Measurements from ENCODE around the gene MST1. TPM values are rescaled to one million over a fixed set of nuclear protein-coding genes. Genes with fewer than 3 reads are reported as not detected.

Gene MST1
- total RNA-seq, 8 experiments from 2014 or later = 7.7 to 59.9 (median 26.0) TPM

GRCh38 chr3:49653621-49654020 lies 35.7 kb downstream of the MST1 start:
- H3K4me1 ChIP-seq (replicated peaks in 1 of 2) = no peaks in the 10 kb centered on the region
- ATAC-seq (replicated peaks in 6 of 8) = no peak
- in situ Hi-C loops (cut with MboI; ENCODE audit: low pct_unique_long_range_greater_than_20kb in 2 of 9, low sequenced_read_pairs in 9 of 9, unreplicated experiment in 9 of 9) = no loop called here
- no peak overlapping the region for H3K4me3 ChIP-seq
- WGBS, 10 experiments = 0 to 90% (median 79%) methylated on average over 1 to 3 of the region's 8 CpGs; no CpG with 5 or more reads in 6 of the 10 experiments
- no peak overlapping the region for H3K27ac ChIP-seq

- WGBS, 10 experiments = 55 to 100% (median 83%) methylated on average over 3 to 6 of the region's 21 CpGs; no CpG with 5 or more reads in 7 of the 10 experiments
- Histone ChIP-seq H3K4me1 (replicated peaks in 1 of 2) (no peaks in the 10 kb centered on the region), H3K4me3 (no peak overlapping the region), H3K27ac (no peak overlapping the region)
- no peak for ATAC-seq (replicated peaks in 6 of 8)
- in situ Hi-C loops (cut with MboI; ENCODE audit: low pct_unique_long_range_greater_than_20kb in 2 of 9, low sequenced_read_pairs in 9 of 9, unreplicated experiment in 9 of 9) = no loop called here
Measured at GRCh38 chr3:49652903-49653415, 36.3 kb downstream of the MST1 start.

DNA sequence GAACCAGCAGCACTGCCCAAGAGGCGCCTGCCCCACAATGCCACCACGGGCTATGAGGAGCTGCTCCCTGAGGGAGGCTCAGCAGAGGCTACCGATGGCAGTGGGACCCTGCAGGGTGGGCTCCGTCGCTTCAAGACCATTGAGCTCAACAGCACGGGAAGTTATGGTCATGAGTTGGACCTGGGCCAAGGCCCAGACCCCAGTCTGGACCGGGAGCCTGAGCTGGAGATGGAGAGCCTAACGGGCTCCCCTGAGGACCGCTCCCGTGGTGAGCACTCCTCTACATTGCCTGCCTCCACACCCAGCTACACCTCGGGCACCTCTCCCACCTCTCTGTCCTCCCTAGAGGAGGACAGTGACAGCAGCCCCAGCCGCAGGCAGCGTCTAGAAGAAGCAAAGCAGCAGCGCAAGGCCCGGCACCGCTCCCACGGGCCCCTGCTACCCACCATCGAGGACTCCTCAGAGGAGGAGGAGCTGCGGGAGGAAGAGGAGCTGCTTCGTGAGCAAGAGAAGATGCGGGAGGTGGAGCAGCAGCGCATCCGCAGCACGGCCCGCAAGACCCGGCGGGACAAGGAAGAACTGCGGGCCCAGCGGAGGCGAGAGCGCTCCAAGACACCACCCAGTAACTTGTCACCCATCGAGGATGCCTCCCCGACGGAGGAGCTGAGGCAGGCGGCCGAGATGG lies 36.9 kb downstream of the MST1 start:
- Histone ChIP-seq H3K27ac (no peak overlapping the region), H3K4me1 (replicated peaks in 1 of 2) (no peaks in the 10 kb centered on the region), H3K4me3 (no peak overlapping the region)
- peak in 1 of 8 experiments; percentile 10 for ATAC-seq (replicated peaks in 6 of 8)
- WGBS, 10 experiments = 62 to 91% (median 84%) methylated on average over 2 to 18 of the region's 36 CpGs; no CpG with 5 or more reads in 4 of the 10 experiments
- in situ Hi-C loops (cut with MboI; ENCODE audit: low pct_unique_long_range_greater_than_20kb in 2 of 9, low sequenced_read_pairs in 9 of 9, unreplicated experiment in 9 of 9) = no loop called here

DNA sequence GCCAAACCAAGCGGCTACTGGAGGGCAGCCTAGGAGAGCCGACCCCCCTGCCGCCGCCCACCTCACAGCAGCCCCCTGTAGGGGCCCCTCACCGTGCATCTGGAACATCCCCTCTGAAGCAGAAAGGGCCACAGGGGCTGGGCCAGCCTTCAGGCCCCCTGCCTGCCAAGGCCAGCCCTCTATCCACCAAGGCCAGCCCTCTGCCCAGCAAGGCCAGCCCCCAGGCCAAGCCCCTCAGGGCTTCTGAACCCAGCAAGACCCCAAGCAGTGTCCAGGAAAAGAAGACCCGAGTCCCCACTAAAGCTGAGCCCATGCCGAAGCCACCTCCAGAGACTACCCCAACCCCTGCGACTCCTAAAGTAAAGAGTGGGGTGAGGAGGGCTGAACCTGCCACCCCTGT lies 38.6 kb downstream of the MST1 start:
- no peak for ATAC-seq (replicated peaks in 6 of 8)
- no peaks in the 10 kb centered on the region for H3K4me1 ChIP-seq (replicated peaks in 1 of 2)
- H3K4me3 ChIP-seq = no peak overlapping the region
- in situ Hi-C loops (cut with MboI; ENCODE audit: low pct_unique_long_range_greater_than_20kb in 2 of 9, low sequenced_read_pairs in 9 of 9, unreplicated experiment in 9 of 9) = no loop called here
- 40 to 80% (median 63%) methylated on average over 1 to 3 of the region's 8 CpGs; no CpG with 5 or more reads in 6 of the 10 experiments for WGBS, 10 experiments
- no peak overlapping the region for H3K27ac ChIP-seq

DNA sequence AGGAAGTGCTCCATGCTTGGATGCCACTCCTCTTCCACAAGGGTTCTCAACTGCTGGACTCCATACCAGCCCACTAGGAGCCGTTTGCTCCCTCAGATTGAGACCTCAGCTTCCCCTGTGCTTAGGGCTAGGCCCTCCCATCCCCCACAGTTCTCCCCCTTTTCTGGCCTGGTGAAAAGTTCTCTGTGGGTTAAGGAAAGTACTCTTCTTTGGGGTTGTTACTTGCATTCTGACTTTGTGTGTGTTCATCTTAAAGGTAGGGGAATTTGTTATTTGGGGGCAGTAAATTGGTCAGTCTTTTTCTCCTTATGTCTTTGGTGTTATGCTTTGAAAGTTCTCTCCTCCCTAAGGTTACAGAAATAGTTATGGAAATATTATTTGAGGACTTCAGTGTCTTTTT lies 39.1 kb downstream of the MST1 start:
- Histone ChIP-seq H3K27ac (no peak overlapping the region), H3K4me1 (replicated peaks in 1 of 2) (no peaks in the 10 kb centered on the region), H3K4me3 (no peak overlapping the region)
- in situ Hi-C loops (cut with MboI; ENCODE audit: low pct_unique_long_range_greater_than_20kb in 2 of 9, low sequenced_read_pairs in 9 of 9, unreplicated experiment in 9 of 9) = no loop called here
- WGBS, 10 experiments = 83% methylated on average over 1 of the region's 1 CpG; no CpG with 5 or more reads in 9 of the 10 experiments
- ATAC-seq (replicated peaks in 6 of 8) = no peak

DNA sequence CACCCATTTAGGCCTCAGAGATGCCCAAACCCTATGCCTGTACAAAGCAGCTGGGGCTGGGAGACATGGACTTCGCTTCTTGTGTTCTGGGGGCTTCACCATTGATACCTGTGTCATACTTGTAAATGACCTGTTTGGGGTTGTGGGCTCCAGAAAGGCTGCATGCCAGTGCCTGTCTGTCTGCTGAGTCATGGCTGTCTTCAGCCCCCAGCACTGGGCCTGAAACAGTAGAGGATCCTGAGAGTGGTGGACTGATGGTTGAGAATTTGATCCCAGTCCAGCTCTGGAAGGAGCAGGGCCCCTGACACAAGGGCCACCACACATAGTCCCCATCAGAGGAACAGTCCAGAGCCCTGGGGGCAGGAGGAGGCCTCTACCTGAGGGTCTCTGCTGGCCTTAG lies 39.7 kb downstream of the MST1 start:
- ATAC-seq (replicated peaks in 6 of 8) = no peak
- Histone ChIP-seq H3K4me1 (replicated peaks in 1 of 2) (no peaks in the 10 kb centered on the region), H3K4me3 (no peak overlapping the region), H3K27ac (no peak overlapping the region)
- in situ Hi-C loops (cut with MboI; ENCODE audit: low pct_unique_long_range_greater_than_20kb in 2 of 9, low sequenced_read_pairs in 9 of 9, unreplicated experiment in 9 of 9) = no loop called here
- WGBS, 10 experiments = 100% methylated on average over 1 of the region's 1 CpG; no CpG with 5 or more reads in 9 of the 10 experiments

- in situ Hi-C loops (cut with MboI; ENCODE audit: low pct_unique_long_range_greater_than_20kb in 2 of 9, low sequenced_read_pairs in 9 of 9, unreplicated experiment in 9 of 9) = no loop called here
- WGBS, 10 experiments = no CpG with 5 or more reads among the region's 3 CpGs
- Histone ChIP-seq H3K4me1 (replicated peaks in 1 of 2) (no peaks in the 10 kb centered on the region), H3K4me3 (no peak overlapping the region), H3K27ac (no peak overlapping the region)
- no peak for ATAC-seq (replicated peaks in 6 of 8)
Measured at GRCh38 chr3:49648354-49649019, 40.8 kb downstream of the MST1 start.

GRCh38 chr3:49647741-49648140 lies 41.5 kb downstream of the MST1 start:
- WGBS, 10 experiments = 60 to 100% (median 82%) methylated on average over 1 to 2 of the region's 2 CpGs; no CpG with 5 or more reads in 6 of the 10 experiments
- no peaks in the 10 kb centered on the region for H3K4me1 ChIP-seq (replicated peaks in 1 of 2)
- peak in 6 of 8 experiments; percentile 14 to 79 (median 40) for ATAC-seq (replicated peaks in 6 of 8)
- in situ Hi-C loops (cut with MboI; ENCODE audit: low pct_unique_long_range_greater_than_20kb in 2 of 9, low sequenced_read_pairs in 9 of 9, unreplicated experiment in 9 of 9) = no loop called here
- H3K27ac ChIP-seq = no peak overlapping the region
- no peak overlapping the region for H3K4me3 ChIP-seq

DNA sequence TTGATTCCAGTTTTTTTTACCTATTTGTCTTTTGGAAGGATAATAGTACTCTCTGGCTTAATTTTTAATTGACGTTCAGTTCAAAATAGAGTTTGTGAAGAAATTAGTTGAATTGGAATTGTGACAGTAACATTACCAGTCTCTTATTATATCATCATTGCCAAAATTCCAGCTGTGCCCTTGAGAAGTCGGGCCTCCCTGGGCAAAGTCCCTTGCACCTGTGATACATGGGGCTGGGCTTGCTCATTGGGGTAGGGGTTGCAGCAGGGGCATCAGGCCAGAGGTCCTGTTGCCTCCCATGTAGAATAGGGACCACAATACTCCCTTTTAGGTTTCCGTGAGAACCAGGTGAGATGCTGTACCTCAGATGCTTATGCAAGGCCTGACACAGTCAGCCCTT lies 43.0 kb downstream of the MST1 start:
- no peak overlapping the region for H3K27ac ChIP-seq
- ATAC-seq (replicated peaks in 6 of 8) = no peak
- H3K4me1 ChIP-seq (replicated peaks in 1 of 2) = no peaks in the 10 kb centered on the region
- in situ Hi-C loops (cut with MboI; ENCODE audit: low pct_unique_long_range_greater_than_20kb in 2 of 9, low sequenced_read_pairs in 9 of 9, unreplicated experiment in 9 of 9) = no loop called here
- no peak overlapping the region for H3K4me3 ChIP-seq
- WGBS, 10 experiments = 38 to 100% (median 75%) methylated on average over 1 to 3 of the region's 3 CpGs; no CpG with 5 or more reads in 2 of the 10 experiments

DNA sequence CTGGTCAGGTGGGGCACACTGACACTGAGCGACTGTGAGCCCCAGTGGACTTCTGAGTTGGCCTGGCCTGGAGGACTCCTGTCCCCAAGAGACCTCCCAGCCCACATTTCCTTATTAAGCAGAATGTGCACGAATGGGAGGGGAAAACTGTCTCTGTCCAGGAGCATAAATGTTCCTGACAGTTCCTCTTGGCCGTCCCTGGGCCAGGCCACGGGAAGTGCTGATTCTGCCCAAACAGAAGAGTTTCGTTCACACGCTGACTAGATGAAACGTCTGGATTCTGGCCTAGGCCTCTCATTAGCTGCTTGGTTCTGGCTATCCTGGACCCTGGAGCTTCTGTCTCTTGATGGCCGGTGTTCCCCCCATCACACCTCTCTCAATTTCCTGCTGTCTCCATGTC lies 44.6 kb downstream of the MST1 start:
- WGBS, 10 experiments = 0 to 100% (median 67%) methylated on average over 1 of the region's 8 CpGs; no CpG with 5 or more reads in 5 of the 10 experiments
- no peaks in the 10 kb centered on the region for H3K4me1 ChIP-seq (replicated peaks in 1 of 2)
- no peak overlapping the region for H3K4me3 ChIP-seq
- in situ Hi-C loops (cut with MboI; ENCODE audit: low pct_unique_long_range_greater_than_20kb in 2 of 9, low sequenced_read_pairs in 9 of 9, unreplicated experiment in 9 of 9) = no loop called here
- ATAC-seq (replicated peaks in 6 of 8) = no peak
- H3K27ac ChIP-seq = no peak overlapping the region

- Histone ChIP-seq H3K27ac (no peak overlapping the region), H3K4me3 (no peak overlapping the region), H3K4me1 (replicated peaks in 1 of 2) (no peaks in the 10 kb centered on the region)
- in situ Hi-C loops (cut with MboI; ENCODE audit: low pct_unique_long_range_greater_than_20kb in 2 of 9, low sequenced_read_pairs in 9 of 9, unreplicated experiment in 9 of 9) = no loop called here
- ATAC-seq (replicated peaks in 6 of 8) = no peak
- 55 to 100% (median 83%) methylated on average over 2 to 6 of the region's 9 CpGs; no CpG with 5 or more reads in 7 of the 10 experiments for WGBS, 10 experiments
Measured at GRCh38 chr3:49642708-49643145, 46.5 kb downstream of the MST1 start.

DNA sequence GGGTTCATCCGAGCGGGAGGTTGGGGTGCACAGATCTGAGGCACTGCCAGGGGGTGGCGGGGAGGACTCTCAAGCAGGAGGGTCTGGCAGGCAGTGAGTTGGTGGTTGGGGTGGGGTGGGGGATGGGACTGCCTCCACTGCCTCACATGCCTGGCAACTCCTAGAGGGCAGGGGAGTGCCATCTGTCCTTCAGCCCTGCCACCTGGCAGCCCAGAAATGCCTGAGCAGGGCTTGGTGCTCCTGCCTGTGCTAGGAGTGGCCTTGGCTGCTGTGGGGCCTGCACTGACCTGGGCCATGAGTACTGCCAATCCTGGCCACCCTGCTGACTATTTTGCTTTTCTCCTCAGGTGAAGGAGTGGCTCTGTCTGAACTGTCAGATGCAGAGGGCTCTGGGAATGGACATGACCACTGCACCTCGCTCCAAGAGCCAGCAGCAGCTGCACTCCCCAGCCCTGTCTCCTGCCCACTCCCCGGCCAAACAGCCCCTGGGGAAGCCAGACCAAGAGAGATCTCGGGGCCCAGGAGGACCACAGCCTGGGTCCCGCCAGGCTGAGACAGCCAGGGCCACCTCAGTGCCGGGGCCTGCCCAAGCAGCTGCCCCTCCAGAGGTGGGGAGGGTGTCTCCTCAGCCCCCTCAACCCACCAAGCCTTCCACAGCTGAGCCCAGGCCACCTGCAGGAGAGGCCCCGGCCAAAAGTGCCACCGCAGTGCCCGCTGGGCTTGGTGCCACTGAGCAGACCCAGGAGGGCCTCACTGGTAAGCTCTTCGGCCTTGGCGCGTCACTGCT lies 47.2 kb downstream of the MST1 start:
- ATAC-seq (replicated peaks in 6 of 8) = no peak
- WGBS, 10 experiments = 100% methylated on average over 2 of the region's 14 CpGs; no CpG with 5 or more reads in 9 of the 10 experiments
- no peak overlapping the region for H3K27ac ChIP-seq
- H3K4me1 ChIP-seq (replicated peaks in 1 of 2) = no peaks in the 10 kb centered on the region
- no peak overlapping the region for H3K4me3 ChIP-seq
- in situ Hi-C loops (cut with MboI; ENCODE audit: low pct_unique_long_range_greater_than_20kb in 2 of 9, low sequenced_read_pairs in 9 of 9, unreplicated experiment in 9 of 9) = no loop called here

GRCh38 chr3:49641292-49641691 lies 48.0 kb downstream of the MST1 start:
- 0 to 77% (median 55%) methylated on average over 1 to 7 of the region's 7 CpGs for WGBS, 10 experiments
- in situ Hi-C loops (cut with MboI; ENCODE audit: low pct_unique_long_range_greater_than_20kb in 2 of 9, low sequenced_read_pairs in 9 of 9, unreplicated experiment in 9 of 9) = no loop called here
- Histone ChIP-seq H3K4me3 (no peak overlapping the region), H3K27ac (no peak overlapping the region), H3K4me1 (replicated peaks in 1 of 2) (no peaks in the 10 kb centered on the region)
- ATAC-seq (replicated peaks in 6 of 8) = no peak
